PC-3 (cell line): ENCODE data around the gene CTNNA2. TPM values are rescaled to one million over a fixed set of nuclear protein-coding genes. Genes with fewer than 3 reads are reported as not detected.

Source experiments
- ATAC-seq: fragments of 200-7000 bp; cut with Tn5 transposase; 2 replicates; pipeline ENCODE4 v1.9.1; 2020; ENCODE audit warnings: mild to moderate bottlenecking, moderate library complexity
- BruUV-seq: library from RNA; stranded (reverse); fragments of 400-500 nt; replicated peaks from 2 replicates; lab custom pipeline; 2021; lab: Mats Ljungman, UMichigan
- CTCF ChIA-PET: fragments of 300-600 bp; sonication (Branson Sonifier 250); formaldehyde crosslinking; loops from one replicate; lab custom pipeline; 2022; ENCODE audit warnings: antibody characterized with exemption; lab: Charles Lee
- POLR2A ChIA-PET: fragments of 300-600 bp; sonication (Branson Sonifier 250); formaldehyde crosslinking; loops from one replicate; lab custom pipeline; 2022; ENCODE audit warnings: antibody characterized with exemption; ENCODE audit not compliant: unreplicated experiment; lab: Charles Lee
- DNase-seq: peaks from one replicate; pipeline ENCODE4 v3.0.0-alpha.2; 2015
- H2AFZ ChIP-seq: fragments of 300-600 bp; sonication (generic); 2 replicates; pipeline ENCODE4 v1.6.0; 2016; ENCODE audit warnings: antibody characterized with exemption, low read length
- H3F3A ChIP-seq: fragments of 300-600 bp; sonication (generic); one replicate; pipeline ENCODE4 v1.6.0; 2017; ENCODE audit warnings: antibody characterized with exemption, low read length, control low read depth, mild to moderate bottlenecking; ENCODE audit not compliant: unreplicated experiment
- H3K27ac ChIP-seq: fragments of 300-600 bp; sonication (generic); 2 replicates; pipeline ENCODE4 v1.5.1; 2016; ENCODE audit warnings: mild to moderate bottlenecking, low read length
- H3K27me3 ChIP-seq: fragments of 300-600 bp; sonication (generic); 2 replicates; pipeline ENCODE4 v1.6.1; 2016; ENCODE audit warnings: low read length, mixed read lengths
- H3K36me3 ChIP-seq: fragments of 300-600 bp; sonication (generic); 2 replicates; pipeline ENCODE4 v1.6.1; 2016; ENCODE audit warnings: low read depth, mixed run types, low read length, mixed read lengths
- H3K4me1 ChIP-seq: fragments of 300-600 bp; sonication (generic); 2 replicates; pipeline ENCODE4 v1.5.1; 2016; ENCODE audit warnings: low read length; ENCODE audit not compliant: insufficient read depth
- H3K4me2 ChIP-seq: fragments of 300-600 bp; sonication (generic); 2 replicates; pipeline ENCODE4 v1.6.0; 2016; ENCODE audit warnings: low read length
- H3K4me3 ChIP-seq: fragments of 300-600 bp; sonication (generic); 2 replicates; pipeline ENCODE4 v1.5.1; 2016; ENCODE audit warnings: mild to moderate bottlenecking, low read length, mixed read lengths
- H3K79me2 ChIP-seq: fragments of 300-600 bp; sonication (generic); 2 replicates; pipeline ENCODE4 v1.6.1; 2017; ENCODE audit warnings: low read length, mixed read lengths
- H3K9ac ChIP-seq: fragments of 300-600 bp; sonication (generic); 2 replicates; pipeline ENCODE4 v1.6.0; 2016; ENCODE audit warnings: mild to moderate bottlenecking, low read length
- H3K9me2 ChIP-seq: fragments of 300-600 bp; sonication (generic); replicated peaks from 2 replicates; pipeline ENCODE4 v1.6.1; 2016; ENCODE audit warnings: mixed run types, low read length, mixed read lengths
- H3K9me3 ChIP-seq: fragments of 300-600 bp; sonication (generic); 2 replicates; pipeline ENCODE4 v1.6.1; 2016; ENCODE audit warnings: low read length, mixed read lengths
- H4K20me1 ChIP-seq: fragments of 300-600 bp; sonication (generic); 2 replicates; pipeline ENCODE4 v1.6.1; 2016; ENCODE audit warnings: low read length, mixed read lengths
- CTCF ChIP-seq: fragments of 300-600 bp; sonication (generic); conservative IDR thresholded peaks from 2 replicates; pipeline ENCODE4 v1.5.1; 2017; ENCODE audit warnings: antibody characterized with exemption, low read depth, mild to moderate bottlenecking, low read length
- EZH2 ChIP-seq: fragments of 300-600 bp; sonication (generic); IDR thresholded peaks from one replicate; pipeline ENCODE4 v1.6.1; 2017; ENCODE audit warnings: antibody characterized with exemption, mild to moderate bottlenecking, low read length; ENCODE audit not compliant: unreplicated experiment
- EZH2phosphoT487 ChIP-seq: fragments of 300-600 bp; sonication (generic); IDR thresholded peaks from 2 replicates; pipeline ENCODE4 v1.6.1; 2018; ENCODE audit warnings: mild to moderate bottlenecking, antibody characterized with exemption, low read length, borderline replicate concordance
- intact Hi-C: fragments of 100-400 bp; cut with micrococcal nuclease; formaldehyde crosslinking; loops from 2 replicates; pipeline ENCODE4 v1.9.0; 2023
- total RNA-seq: library from RNA; depleted of rRNA; stranded (reverse); fragments of >200 nt; gene quantifications from 2 replicates; pipeline ENCODE4 v1.2.3, GENCODE V29; 2014

The CTNNA2 gene
- total RNA-seq, 1 experiment from 2014 or later: not detected

- H3K4me2 ChIP-seq: no peak overlapping the region
- ChIA-PET CTCF (no interaction called here), POLR2A (no interaction called here)
- DNase-seq (no peak), ATAC-seq (no peak)
- H3K36me3 ChIP-seq: no peaks in the 10 kb centered on the region
- no peaks in the 10 kb centered on the region for H4K20me1 ChIP-seq
- H3K9me3 ChIP-seq: 0 out of 2 replicates have a peak, but pooled peaks cover 6% of the 10 kb centered on the region
- no peak overlapping the region for H3K4me3 ChIP-seq
- no peaks in the 10 kb centered on the region for H3K27me3 ChIP-seq
- H3K9ac ChIP-seq: no peak overlapping the region
- H3K27ac ChIP-seq: no peak overlapping the region
- no TSS peak for BruUV-seq
- intact Hi-C loops: no loop called here
- no peaks in the 10 kb centered on the region for H3K79me2 ChIP-seq
- H3K9me2 ChIP-seq: no peaks in the 10 kb centered on the region
- no peak for TF ChIP-seq CTCF
- H2AFZ ChIP-seq: no peak overlapping the region
- no peaks in the 10 kb centered on the region for H3F3A ChIP-seq
- H3K4me1 ChIP-seq: no peaks in the 10 kb centered on the region
These were observed 673.4 kb downstream of the CTNNA2 start for GRCh38 chr2:80186262-80186661.

DNA sequence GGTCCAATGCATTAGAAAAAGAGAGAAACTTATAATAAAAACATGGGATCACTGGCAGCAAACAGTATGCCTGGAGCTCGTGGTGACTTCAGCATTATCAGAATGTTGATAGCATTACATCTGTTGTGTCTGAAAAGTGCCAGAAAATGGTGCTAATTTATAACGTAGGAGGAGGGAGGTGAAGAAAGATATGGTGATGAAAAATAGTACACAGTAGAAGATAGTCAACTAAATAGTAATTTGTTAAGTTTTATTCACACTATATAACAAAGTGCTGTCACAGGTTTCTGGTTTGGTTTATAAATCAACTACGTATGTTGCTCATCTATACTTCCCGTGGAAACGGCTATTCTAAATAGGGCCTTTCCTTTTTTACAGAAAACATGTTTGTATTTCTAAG, 674.3 kb downstream of the CTNNA2 start:
- H3K36me3 ChIP-seq: no peaks in the 10 kb centered on the region
- no peaks in the 10 kb centered on the region for H3K27me3 ChIP-seq
- no TSS peak for BruUV-seq
- ChIA-PET CTCF (no interaction called here), POLR2A (no interaction called here)
- ATAC-seq (no peak), DNase-seq (no peak)
- H3K27ac ChIP-seq: no peak overlapping the region
- TF ChIP-seq EZH2 (no peak), EZH2phosphoT487 (no peak), CTCF (no peak)
- no peaks in the 10 kb centered on the region for H4K20me1 ChIP-seq
- 0 out of 2 replicates have a peak, but pooled peaks cover 6% of the 10 kb centered on the region for H3K9me3 ChIP-seq
- no peaks in the 10 kb centered on the region for H3F3A ChIP-seq
- no peaks in the 10 kb centered on the region for H3K4me1 ChIP-seq
- intact Hi-C loops: no loop called here
- H3K79me2 ChIP-seq: no peaks in the 10 kb centered on the region
- H3K9ac ChIP-seq: no peak overlapping the region
- H3K4me3 ChIP-seq: no peak overlapping the region
- no peaks in the 10 kb centered on the region for H3K9me2 ChIP-seq
- H2AFZ ChIP-seq: no peak overlapping the region
- no peak overlapping the region for H3K4me2 ChIP-seq

DNA sequence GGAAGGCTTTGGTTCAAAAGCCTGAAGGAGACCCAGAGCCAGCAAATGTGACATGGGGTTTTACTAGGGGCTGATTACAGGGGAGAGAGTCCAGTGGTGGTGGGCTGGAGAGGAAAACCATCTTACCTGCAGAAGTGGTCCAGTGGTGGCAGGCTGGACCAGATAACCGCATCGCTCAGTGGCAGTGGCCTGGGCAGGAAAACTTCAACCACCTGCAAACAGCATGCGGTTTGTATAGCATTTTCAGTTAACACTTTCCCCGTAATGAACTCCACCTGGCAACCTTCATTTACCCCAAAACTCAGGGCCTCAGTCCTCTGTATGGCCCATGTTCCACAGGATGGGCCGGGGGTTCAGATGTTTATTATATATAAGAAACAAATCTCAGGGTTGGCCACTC, 677.3 kb downstream of the CTNNA2 start:
- Histone ChIP-seq H3K27ac (no peak overlapping the region), H3K36me3 (no peaks in the 10 kb centered on the region), H3K4me1 (no peaks in the 10 kb centered on the region), H3K27me3 (no peaks in the 10 kb centered on the region), H2AFZ (no peak overlapping the region), H3K4me2 (no peak overlapping the region), H3K79me2 (no peaks in the 10 kb centered on the region), H3K9me3 (0 out of 2 replicates have a peak, but pooled peaks cover 6% of the 10 kb centered on the region), H4K20me1 (no peaks in the 10 kb centered on the region), H3K4me3 (no peak overlapping the region), H3K9me2 (no peaks in the 10 kb centered on the region), H3F3A (no peaks in the 10 kb centered on the region), H3K9ac (no peak overlapping the region)
- BruUV-seq: no TSS peak
- POLR2A ChIA-PET: no interaction called here
- ATAC-seq (no peak), DNase-seq (no peak)
- CTCF ChIA-PET: no interaction called here
- intact Hi-C loops: no loop called here
- TF ChIP-seq EZH2: no peak
- no peak for TF ChIP-seq EZH2phosphoT487
- TF ChIP-seq CTCF: no peak
